Posterior vena cava (tissue), 2 donors: Measurements from ENCODE around the gene SPSB1. TPM values are rescaled to one million over a fixed set of nuclear protein-coding genes. Genes with fewer than 3 reads are reported as not detected.
"Not testable (repeated sequence)": the region's sequence is repeated elsewhere in the genome, so short reads cannot be mapped to it uniquely, and the experiment has no call there.

Source experiments
- DNase-seq: peaks from one replicate; pipeline ENCODE4 v3.0.0-alpha.2; 2020; ENCODE audit warnings: low spot score
- intact Hi-C, 2 donors: fragments of 100-400 bp; cut with DNase I; formaldehyde crosslinking; loops; one replicate each; pipeline versions ENCODE4 v1.14.1 to v1.14.2; 2022 to 2023
- total RNA-seq, 2 donors: library from RNA; stranded (reverse); fragmentation: NEBNext Ultra II Directional; extraction: Animal tissue kit (Norgen Biotek cat#: 25700); gene quantifications; one replicate each; pipeline ENCODE4 v1.2.1, GENCODE V29; 2021
- donor health status: DM: yes; HTN: yes; CAD: no.
- donor health status: DM: yes; HTN: yes; CAD: no.

SPSB1 gene
- total RNA-seq, 2 donors from 2014 or later: 30.9 to 48.0 TPM

DNA sequence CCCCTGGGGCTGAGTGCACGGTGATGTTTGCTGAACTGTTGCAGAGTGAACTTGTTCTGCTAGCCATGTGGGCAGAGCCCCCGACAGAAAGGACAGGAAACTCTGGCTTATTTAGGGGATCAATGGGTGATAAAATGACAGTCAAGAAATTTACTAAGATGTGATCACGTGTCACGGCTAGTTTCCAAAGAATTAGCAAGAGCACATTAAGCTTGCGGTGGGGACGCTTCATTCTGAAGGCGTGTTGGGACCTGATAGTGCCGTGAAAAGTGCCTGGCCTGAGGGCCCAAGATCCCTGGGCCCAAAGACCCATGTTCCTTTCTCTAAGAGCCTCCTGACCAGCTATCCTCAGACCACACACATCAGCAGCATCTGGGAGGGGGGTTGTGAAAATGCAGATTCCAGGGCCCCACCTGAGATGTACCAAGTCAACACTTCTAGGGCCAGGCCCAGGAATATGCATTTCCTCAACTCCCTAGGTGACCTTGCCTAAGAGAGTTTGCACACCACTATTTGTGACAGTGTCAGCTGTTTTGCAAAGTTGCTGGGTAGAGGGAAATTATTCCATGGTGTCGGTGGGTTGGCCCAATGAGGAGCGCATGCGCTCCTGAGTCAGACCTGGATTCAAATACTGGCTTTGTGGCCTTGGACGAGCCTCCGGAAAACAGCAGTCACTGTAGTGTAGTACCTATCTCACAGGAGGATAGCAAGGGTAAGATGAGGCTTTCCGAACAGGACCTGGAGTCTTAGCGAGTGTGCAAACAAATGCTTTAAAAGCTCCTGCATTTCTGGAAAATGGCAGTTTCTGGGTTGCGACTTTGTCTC lies 77.5 kb downstream of the SPSB1 start:
- DNase-seq: no peak
- intact Hi-C loops: no loop called here

GRCh38 chr1:9371391-9371935 lies 78.8 kb downstream of the SPSB1 start:
- intact Hi-C loops: no loop called here
- peak; percentile 92 for DNase-seq

GRCh38 chr1:9371951-9372350 lies 79.3 kb downstream of the SPSB1 start:
- intact Hi-C loops: no loop called here
- DNase-seq: no peak

DNA sequence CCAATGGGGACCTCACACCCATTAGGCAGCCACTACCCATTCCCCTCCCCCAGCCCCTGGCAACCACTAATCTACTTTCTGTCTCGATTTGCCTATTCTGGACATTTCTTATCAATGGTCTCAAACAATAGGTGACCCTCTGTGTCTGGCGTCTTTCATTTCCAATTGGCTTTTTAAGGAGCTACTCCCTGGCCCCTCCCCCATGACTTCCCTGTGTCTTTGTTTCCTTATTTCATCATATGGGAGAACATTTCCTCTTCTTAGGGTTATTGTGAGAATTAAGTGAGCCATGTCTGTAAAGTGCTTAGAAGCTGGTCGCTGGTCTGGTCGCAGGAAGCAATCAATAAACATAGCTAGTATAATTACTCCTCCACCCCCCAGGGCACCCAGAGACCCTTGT lies 80.9 kb downstream of the SPSB1 start:
- DNase-seq: no peak
- intact Hi-C loops: no loop called here

- no peak for DNase-seq
- intact Hi-C loops: loop anchor here in 1 of 2 donors (5.0 kb wide), 1 partner anchor 83 kb away; the partner anchor contains the start of gene SPSB1
Measured at GRCh38 chr1:9374748-9375341, 82.2 kb downstream of the SPSB1 start.

DNA sequence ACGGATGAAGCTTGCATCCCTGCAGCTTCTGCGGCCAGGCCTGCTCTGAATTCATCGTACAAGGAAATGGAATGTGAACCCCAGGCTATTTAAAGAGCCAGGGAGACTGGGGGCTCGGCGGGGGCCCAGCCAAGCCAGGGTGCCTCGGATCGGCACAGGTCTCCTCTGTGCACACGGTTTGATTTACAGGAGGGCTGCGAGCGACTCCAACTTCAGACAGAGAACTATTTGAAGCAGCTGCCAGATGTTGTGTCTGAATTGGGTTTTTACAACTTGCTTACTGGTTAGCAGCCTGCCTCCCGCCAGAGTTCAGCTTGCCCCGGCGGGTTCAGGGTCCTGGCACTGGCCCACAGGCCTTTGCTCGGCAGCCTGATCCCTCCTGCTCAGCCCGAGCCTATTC lies 83.2 kb downstream of the SPSB1 start:
- intact Hi-C loops: loop anchor here in 1 of 2 donors (5.0 kb wide), 1 partner anchor 84 kb away; the partner anchor contains the start of gene SPSB1

GRCh38 chr1:9376430-9376829 lies 83.7 kb downstream of the SPSB1 start:
- DNase-seq: no peak
- intact Hi-C loops: loop anchor here in 1 of 2 donors (5.0 kb wide), 1 partner anchor 84 kb away; the partner anchor contains the start of gene SPSB1

More for the DNA sequence above, 83.2 kb downstream of the SPSB1 start:
- DNase-seq: peak; percentile 92

DNA sequence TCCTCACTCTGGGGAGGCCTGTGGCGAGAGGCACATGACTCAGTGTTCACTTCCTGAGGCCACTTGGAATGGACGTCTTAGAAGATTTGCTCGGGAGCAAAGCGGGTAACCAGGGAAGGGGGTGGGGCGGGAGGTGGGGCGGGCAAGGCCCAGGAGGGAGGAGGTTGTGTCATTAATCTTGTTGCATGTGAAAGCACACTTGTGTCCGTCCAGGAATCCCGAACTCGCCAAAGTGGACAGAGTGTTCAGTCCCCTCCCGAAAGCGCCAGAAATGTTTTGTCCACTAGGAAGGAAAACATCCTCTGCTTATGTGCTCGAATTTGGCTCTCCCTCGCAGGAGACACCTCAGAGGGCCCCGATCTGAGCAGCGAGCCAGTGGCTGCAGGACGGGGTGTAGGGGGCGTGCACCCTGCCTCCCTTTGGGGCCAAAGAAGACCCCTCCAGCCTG lies 84.2 kb downstream of the SPSB1 start:
- DNase-seq: no peak

DNA sequence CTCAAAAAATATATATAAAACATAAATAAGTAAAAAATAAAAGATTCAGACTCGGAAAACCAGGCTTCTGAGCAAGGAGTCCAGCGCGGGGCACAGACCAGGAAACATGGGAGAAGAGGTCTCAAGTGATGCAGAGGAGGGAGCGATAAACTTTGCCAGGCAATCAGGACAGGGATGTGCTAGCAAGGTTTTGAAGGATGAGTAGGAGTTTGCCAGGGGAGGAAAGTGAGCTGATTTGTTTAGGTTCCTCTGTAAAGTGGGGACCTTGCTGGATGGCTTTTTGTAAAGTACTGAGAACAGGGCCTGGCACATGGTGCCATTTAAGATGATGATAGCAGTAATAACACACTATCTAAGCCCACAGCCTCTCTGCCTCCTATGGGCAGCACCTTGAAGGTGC lies 86.1 kb downstream of the SPSB1 start:
- no peak for DNase-seq
- intact Hi-C loops: loop anchor here in 1 of 2 donors (5.0 kb wide), 1 partner anchor 86 kb away; the partner anchor contains the start of gene SPSB1

More for the DNA sequence above, 84.2 kb downstream of the SPSB1 start:
- intact Hi-C loops: loop anchor here in 1 of 2 donors (5.0 kb wide), 1 partner anchor 85 kb away; the partner anchor contains the start of gene SPSB1

- intact Hi-C loops: no loop called here
- DNase-seq: no peak
Measured at GRCh38 chr1:9380711-9381110, 88.0 kb downstream of the SPSB1 start.

GRCh38 chr1:9382643-9383491 lies 90.2 kb downstream of the SPSB1 start:
- no peak for DNase-seq
- intact Hi-C loops: no loop called here

DNA sequence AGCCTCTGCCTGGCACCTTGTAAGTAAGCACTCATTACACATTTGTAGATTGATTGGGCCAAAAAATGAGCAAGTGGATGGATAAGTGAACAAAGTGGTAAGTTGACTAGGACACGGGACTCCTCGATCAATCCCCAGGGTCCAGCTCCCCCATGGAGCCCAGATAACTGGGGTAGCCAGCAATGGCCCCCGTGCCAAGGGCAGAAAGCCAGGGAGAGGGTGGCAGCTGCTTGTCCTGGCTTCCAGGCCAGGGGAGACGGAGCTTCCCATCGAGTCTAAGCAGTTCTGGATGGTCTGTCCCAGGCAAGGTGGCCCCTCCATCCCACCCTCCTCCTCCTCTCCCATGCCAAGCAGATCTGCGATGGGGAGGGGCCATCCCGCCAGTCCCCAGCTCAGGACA lies 91.4 kb downstream of the SPSB1 start:
- DNase-seq: no peak
- intact Hi-C loops: no loop called here

GRCh38 chr1:9384751-9385245 lies 92.1 kb downstream of the SPSB1 start:
- DNase-seq: no peak
- intact Hi-C loops: no loop called here

- intact Hi-C loops, DNase-seq: not testable (repeated sequence)
Measured at GRCh38 chr1:9385392-9385791, 92.7 kb downstream of the SPSB1 start.

DNA sequence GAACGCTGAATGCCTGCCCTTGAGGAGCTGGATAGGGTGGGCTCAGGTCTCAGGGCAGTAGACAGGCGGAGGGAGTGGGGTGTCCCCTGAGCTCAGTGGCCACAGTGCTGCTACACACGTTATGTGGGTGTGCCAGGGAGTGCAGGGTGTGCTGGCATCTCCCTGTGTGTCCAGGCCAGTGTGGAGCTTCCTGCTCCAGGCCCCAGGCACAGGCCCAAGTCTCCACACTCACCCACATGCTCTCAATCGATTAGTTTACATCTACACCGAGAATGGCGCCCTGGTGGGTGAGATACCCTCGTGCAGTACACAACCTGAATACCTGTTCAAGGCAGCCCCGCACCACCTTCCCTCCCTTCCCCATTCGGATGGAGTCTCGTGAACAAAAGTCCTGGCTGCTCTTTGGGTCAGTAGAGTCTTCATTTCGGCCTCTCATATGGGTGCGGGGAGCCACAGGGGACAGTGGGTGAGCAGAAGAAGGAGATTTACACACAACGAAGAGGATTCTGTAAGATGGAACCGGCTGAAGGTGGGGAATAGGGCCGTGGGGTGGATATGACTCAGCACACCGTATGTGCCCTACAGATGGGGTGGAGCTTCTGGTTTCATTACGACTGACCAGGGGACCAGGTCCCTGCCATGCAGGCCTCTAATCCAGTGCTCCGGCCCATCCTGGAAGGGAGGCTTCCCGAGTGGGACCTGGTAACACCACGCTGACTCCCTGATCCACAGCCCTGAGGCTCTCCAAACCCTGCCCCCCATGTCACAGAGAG lies 93.3 kb downstream of the SPSB1 start:
- intact Hi-C loops: no loop called here
- no peak for DNase-seq

- no peak for DNase-seq
- intact Hi-C loops: no loop called here
Measured at GRCh38 chr1:9388335-9389180, 95.9 kb downstream of the SPSB1 start.

GRCh38 chr1:9389968-9390367 lies 97.3 kb downstream of the SPSB1 start:
- intact Hi-C loops: no loop called here
- DNase-seq: no peak
